SK-N-SH treated with all-trans-retinoic acid at 6 μM for 48 hours (cell line): ENCODE measurements around the gene FAM241B.

Source experiments
- ARNTL ChIP-seq: fragments of 450-650 bp; formaldehyde crosslinking; IDR thresholded peaks from 2 replicates; pipeline ENCODE4 v1.5.0; 2020; ENCODE audit warnings: low read depth, mild to moderate bottlenecking, moderate library complexity, borderline replicate concordance
- BACH2 ChIP-seq: fragments of 250-450 bp; sonication (Bioruptor Pico); IDR thresholded peaks from 2 replicates; pipeline ENCODE4 v1.9.0; 2021; ENCODE audit warnings: mild to moderate bottlenecking, borderline replicate concordance
- ESRRG ChIP-seq: fragments of 250-450 bp; sonication (Bioruptor Pico); IDR thresholded peaks from 2 replicates; pipeline ENCODE4 v1.6.1; 2021; ENCODE audit warnings: mild to moderate bottlenecking
- ISL1 ChIP-seq: fragments of 250-450 bp; sonication (Bioruptor Pico); IDR thresholded peaks from 2 replicates; pipeline ENCODE4 v2.1.2; 2022; ENCODE audit warnings: mild to moderate bottlenecking, moderate library complexity
- OSR1 ChIP-seq: fragments of 250-450 bp; sonication (Bioruptor Pico); IDR thresholded peaks from 2 replicates; pipeline ENCODE4 v1.8.0; 2022; ENCODE audit warnings: moderate library complexity, mild to moderate bottlenecking, inconsistent platforms
- PATZ1 ChIP-seq: fragments of 250-450 bp; sonication (Bioruptor Pico); IDR thresholded peaks from 2 replicates; pipeline ENCODE4 v1.8.0; 2020; ENCODE audit warnings: mild to moderate bottlenecking, moderate library complexity, borderline replicate concordance
- PPARA ChIP-seq: fragments of 250-450 bp; sonication (Bioruptor Pico); IDR thresholded peaks from 2 replicates; pipeline ENCODE4 v1.5.0; 2020; ENCODE audit warnings: mild to moderate bottlenecking, borderline replicate concordance
- SNAI2 ChIP-seq: fragments of 250-450 bp; sonication (Bioruptor Pico); IDR thresholded peaks from 2 replicates; pipeline ENCODE4 v1.5.0; 2020; ENCODE audit warnings: mild to moderate bottlenecking, moderate library complexity
- TCF4 ChIP-seq: fragments of 250-450 bp; sonication (Bioruptor Pico); IDR thresholded peaks from 2 replicates; pipeline ENCODE4 v1.8.0; 2021; ENCODE audit warnings: mild to moderate bottlenecking, moderate library complexity, borderline replicate concordance
- ZFP3 ChIP-seq: fragments of 250-450 bp; sonication (Bioruptor Pico); IDR thresholded peaks from 2 replicates; pipeline ENCODE4 v1.5.0; 2020; ENCODE audit warnings: mild to moderate bottlenecking, moderate library complexity
- ZFP30 ChIP-seq: fragments of 450-650 bp; formaldehyde crosslinking; IDR thresholded peaks from 2 replicates; pipeline ENCODE4 v1.5.0; 2022; ENCODE audit warnings: mild to moderate bottlenecking, moderate library complexity
- ZNF70 ChIP-seq: fragments of 450-650 bp; formaldehyde crosslinking; IDR thresholded peaks from 2 replicates; pipeline ENCODE4 v1.5.0; 2020; ENCODE audit warnings: mild to moderate bottlenecking, moderate library complexity
- ZNF8 ChIP-seq: fragments of 450-650 bp; formaldehyde crosslinking; IDR thresholded peaks from 2 replicates; pipeline ENCODE4 v1.5.0; 2020; ENCODE audit warnings: mild to moderate bottlenecking, moderate library complexity
- TF ChIP-seq, protein P1 (sequence below): fragments of 250-450 bp; sonication (Bioruptor Pico); IDR thresholded peaks from 2 replicates; pipeline ENCODE4 v1.5.1; 2020; ENCODE audit warnings: low read depth, mild to moderate bottlenecking, moderate library complexity

DNA sequence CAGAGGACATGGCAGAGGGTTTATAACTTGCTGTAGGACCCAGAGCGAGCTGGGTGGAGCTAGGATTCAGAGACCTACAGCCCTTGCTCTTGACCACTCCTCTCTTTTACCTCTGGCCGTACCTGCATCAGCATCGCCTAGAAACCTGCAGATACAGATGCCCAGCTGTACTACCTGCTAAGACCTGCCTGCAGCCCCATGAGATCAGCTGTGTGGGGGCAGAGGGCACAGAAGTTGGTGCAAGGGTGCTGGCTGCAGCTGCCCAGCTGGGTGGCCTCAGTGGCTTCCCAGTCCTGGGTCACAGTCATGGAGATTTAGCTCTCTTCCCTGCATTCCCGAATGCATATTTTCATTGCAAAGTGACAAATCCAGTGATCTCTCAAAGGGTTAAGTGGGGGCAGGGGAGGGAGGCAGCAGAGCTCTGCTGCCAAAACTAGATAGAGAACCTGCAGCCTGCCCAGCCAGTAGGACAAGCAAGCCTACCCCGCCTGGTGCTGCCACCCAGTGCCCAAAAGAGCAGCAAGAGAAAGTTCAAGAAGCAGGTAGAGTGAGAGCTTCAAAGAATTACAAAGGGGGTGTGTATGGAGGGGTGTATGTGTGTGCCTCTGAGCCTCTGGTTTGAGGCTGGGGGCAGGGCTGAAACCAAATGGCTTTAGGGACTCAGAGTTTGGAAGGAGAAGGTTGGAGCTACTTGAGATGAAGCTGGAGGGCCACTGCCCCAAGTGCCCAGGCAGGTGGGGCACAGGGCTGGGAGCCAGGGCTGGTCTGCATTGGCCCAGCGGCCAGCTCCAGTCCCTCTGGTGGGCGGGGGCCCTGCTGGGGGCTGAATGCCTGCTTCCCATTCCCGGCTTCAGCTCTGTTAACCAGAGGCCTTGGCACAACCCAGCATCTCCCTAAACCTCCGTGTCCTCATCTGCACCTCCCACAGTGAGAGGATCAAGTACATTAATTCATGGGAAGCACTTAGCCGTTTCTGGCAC is 6.9 kb downstream of the FAM241B start:
- TF ChIP-seq OSR1 (CRISPR knock-in tag) (no peak), SNAI2 (CRISPR knock-in tag) (no peak), PATZ1 (CRISPR knock-in tag) (no peak), ARNTL (CRISPR knock-in tag) (no peak), ZNF8 (CRISPR knock-in tag) (no peak), ZFP3 (CRISPR knock-in tag) (no peak), ZFP30 (CRISPR knock-in tag) (no peak), ISL1 (CRISPR knock-in tag) (no peak), PPARA (CRISPR knock-in tag) (no peak), ESRRG (no peak), ZNF70 (CRISPR knock-in tag) (no peak), BACH2 (CRISPR knock-in tag) (no peak), TCF4 (CRISPR knock-in tag) (no peak)
- TF ChIP-seq, protein P1, sequence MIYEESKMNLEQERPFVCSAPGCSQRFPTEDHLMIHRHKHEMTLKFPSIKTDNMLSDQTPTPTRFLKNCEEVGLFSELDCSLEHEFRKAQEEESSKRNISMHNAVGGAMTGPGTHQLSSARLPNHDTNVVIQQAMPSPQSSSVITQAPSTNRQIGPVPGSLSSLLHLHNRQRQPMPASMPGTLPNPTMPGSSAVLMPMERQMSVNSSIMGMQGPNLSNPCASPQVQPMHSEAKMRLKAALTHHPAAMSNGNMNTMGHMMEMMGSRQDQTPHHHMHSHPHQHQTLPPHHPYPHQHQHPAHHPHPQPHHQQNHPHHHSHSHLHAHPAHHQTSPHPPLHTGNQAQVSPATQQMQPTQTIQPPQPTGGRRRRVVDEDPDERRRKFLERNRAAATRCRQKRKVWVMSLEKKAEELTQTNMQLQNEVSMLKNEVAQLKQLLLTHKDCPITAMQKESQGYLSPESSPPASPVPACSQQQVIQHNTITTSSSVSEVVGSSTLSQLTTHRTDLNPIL (CRISPR knock-in tag): no peak
